PC-9 (cell line): ENCODE data around the gene SMAD6. TPM values are rescaled to one million over a fixed set of nuclear protein-coding genes. Genes with fewer than 3 reads are reported as not detected.

Experiments
- BruUV-seq: library from RNA; stranded (reverse); fragments of 400-500 nt; replicated peaks from 2 replicates; lab custom pipeline; 2021; lab: Mats Ljungman, UMichigan
- CTCF ChIA-PET: fragments of 300-600 bp; sonication (Branson Sonifier 250); formaldehyde crosslinking; loops from one replicate; lab custom pipeline; 2022; ENCODE audit warnings: antibody characterized with exemption; lab: Charles Lee
- POLR2A ChIA-PET: fragments of 300-600 bp; sonication (Branson Sonifier 250); formaldehyde crosslinking; loops from one replicate; lab custom pipeline; 2022; ENCODE audit warnings: antibody characterized with exemption; ENCODE audit not compliant: unreplicated experiment; lab: Charles Lee
- DNase-seq, 2 experiments: peaks; one replicate each; pipeline versions ENCODE4 v3.0.0 to v3.0.0-alpha.2; 2015 to 2022; ENCODE audit warnings: mixed read lengths in 1 of 2
- H2AFZ ChIP-seq: fragments of 200-600 bp; sonication (generic); 2 replicates; pipeline ENCODE4 v1.8.1; 2017; ENCODE audit warnings: antibody characterized with exemption
- H3F3A ChIP-seq: fragments of 200-600 bp; sonication (generic); 2 replicates; pipeline ENCODE4 v1.8.1; 2017; ENCODE audit warnings: antibody characterized with exemption, mild to moderate bottlenecking, low read depth; ENCODE audit not compliant: insufficient read depth
- H3K27ac ChIP-seq: fragments of 200-600 bp; sonication (generic); 2 replicates; pipeline ENCODE4 v1.6.1; 2016; ENCODE audit warnings: mixed run types
- H3K27me3 ChIP-seq: fragments of 200-600 bp; sonication (generic); 2 replicates; pipeline ENCODE4 v1.6.1; 2016; ENCODE audit warnings: low read depth, mixed run types; ENCODE audit not compliant: insufficient read depth
- H3K36me3 ChIP-seq: fragments of 200-600 bp; sonication (generic); 2 replicates; pipeline ENCODE4 v1.6.1; 2016; ENCODE audit warnings: low read depth, mixed run types
- H3K4me1 ChIP-seq: fragments of 200-600 bp; sonication (generic); replicated peaks from 2 replicates; pipeline ENCODE4 v1.6.1; 2016; ENCODE audit warnings: mixed run types; ENCODE audit not compliant: insufficient read depth
- H3K4me2 ChIP-seq: fragments of 200-600 bp; sonication (generic); 2 replicates; pipeline ENCODE4 v1.6.1; 2017; ENCODE audit warnings: mixed run types
- H3K4me3 ChIP-seq: fragments of 200-600 bp; sonication (generic); 2 replicates; pipeline ENCODE4 v1.6.1; 2016; ENCODE audit warnings: mixed run types
- H3K79me2 ChIP-seq: fragments of 200-600 bp; sonication (generic); 2 replicates; pipeline ENCODE4 v1.6.1; 2017; ENCODE audit warnings: low read depth, mixed run types
- H3K9me2 ChIP-seq: fragments of 200-600 bp; sonication (generic); 2 replicates; pipeline ENCODE4 v1.8.1; 2017; ENCODE audit warnings: mild to moderate bottlenecking; ENCODE audit not compliant: insufficient read depth
- H3K9me3 ChIP-seq: fragments of 200-600 bp; sonication (generic); 2 replicates; pipeline ENCODE4 v1.8.1; 2016; ENCODE audit warnings: low read depth; ENCODE audit not compliant: insufficient read depth
- H4K20me1 ChIP-seq: fragments of 200-600 bp; sonication (generic); 2 replicates; pipeline ENCODE4 v1.8.1; 2017; ENCODE audit not compliant: insufficient read depth
- CTCF ChIP-seq: fragments of 200-600 bp; sonication (generic); conservative IDR thresholded peaks from 2 replicates; pipeline ENCODE4 v1.6.1; 2017; ENCODE audit warnings: mixed run types, antibody characterized with exemption, mild to moderate bottlenecking, moderate library complexity
- EZH2 ChIP-seq: fragments of 200-600 bp; sonication (generic); IDR thresholded peaks from 2 replicates; pipeline ENCODE4 v1.8.0; 2017; ENCODE audit warnings: antibody characterized with exemption, low read depth
- intact Hi-C: fragments of 100-400 bp; cut with micrococcal nuclease; formaldehyde crosslinking; loops from one replicate; pipeline ENCODE4 v1.10.0; 2022; ENCODE audit not compliant: unreplicated experiment
- total RNA-seq: library from RNA; stranded (reverse); gene quantifications from 2 replicates; pipeline ENCODE4 v1.2.3, GENCODE V29; 2021

The SMAD6 gene
- total RNA-seq, 1 experiment from 2014 or later = 7.1 TPM

- H3F3A ChIP-seq = peaks cover 9% of the 10 kb centered on the region; the same call in 1 of the 2 replicates
- H3K4me3 ChIP-seq = no peak overlapping the region
- H4K20me1 ChIP-seq = no peaks in the 10 kb centered on the region
- TF ChIP-seq CTCF = no peak
- H3K27ac ChIP-seq = no peak overlapping the region
- intact Hi-C loops = no loop called here
- DNase-seq = no peak
- H3K9me3 ChIP-seq = no peaks in the 10 kb centered on the region
- ChIA-PET POLR2A (no interaction called here), CTCF (no interaction called here)
- H3K36me3 ChIP-seq = no peaks in the 10 kb centered on the region
- H3K4me2 ChIP-seq = no peak overlapping the region
- no peaks in the 10 kb centered on the region for H3K79me2 ChIP-seq
- H2AFZ ChIP-seq = no peak overlapping the region
- BruUV-seq = no TSS peak
- no peaks in the 10 kb centered on the region for H3K9me2 ChIP-seq
- H3K27me3 ChIP-seq = no peaks in the 10 kb centered on the region
- peaks cover 15% of the 10 kb centered on the region for H3K4me1 ChIP-seq
Measured at GRCh38 chr15:66823601-66824000, 121.6 kb downstream of the SMAD6 start.

DNA sequence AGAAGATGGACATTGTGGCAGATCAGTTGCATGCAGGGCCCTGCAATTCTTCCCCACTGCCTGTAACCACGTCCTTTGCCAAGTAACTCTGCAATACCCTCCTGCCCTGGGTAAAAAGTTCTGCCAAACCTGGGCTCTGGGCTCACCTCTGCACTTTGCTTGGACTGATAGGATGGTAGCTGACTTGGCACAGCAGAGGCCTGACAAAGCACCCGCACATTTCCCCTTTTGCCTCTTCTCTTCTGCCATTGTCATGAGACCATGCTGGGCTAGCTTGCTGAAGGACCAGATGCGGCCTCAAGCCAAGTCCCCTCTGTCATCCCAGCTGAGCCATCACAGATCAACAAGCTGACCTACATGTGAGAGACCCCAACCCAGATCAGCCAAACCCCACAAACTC, 122.4 kb downstream of the SMAD6 start:
- no peaks in the 10 kb centered on the region for H3K9me2 ChIP-seq
- no peaks in the 10 kb centered on the region for H4K20me1 ChIP-seq
- intact Hi-C loops = no loop called here
- H3K27me3 ChIP-seq = no peaks in the 10 kb centered on the region
- ChIA-PET POLR2A (no interaction called here), CTCF (no interaction called here)
- peaks cover 1% of the 10 kb centered on the region; the same call in 1 of the 2 replicates for H3F3A ChIP-seq
- no peak overlapping the region for H3K4me2 ChIP-seq
- H3K9me3 ChIP-seq = no peaks in the 10 kb centered on the region
- no peak overlapping the region for H3K27ac ChIP-seq
- H3K36me3 ChIP-seq = no peaks in the 10 kb centered on the region
- no peak overlapping the region for H3K4me3 ChIP-seq
- H2AFZ ChIP-seq = no peak overlapping the region
- DNase-seq = no peak
- BruUV-seq = no TSS peak
- no peaks in the 10 kb centered on the region for H3K79me2 ChIP-seq
- H3K4me1 ChIP-seq = peaks cover 9% of the 10 kb centered on the region
- TF ChIP-seq CTCF (no peak), EZH2 (no peak)

- Histone ChIP-seq H4K20me1 (no peaks in the 10 kb centered on the region), H3K4me2 (no peak overlapping the region), H3K9me2 (no peaks in the 10 kb centered on the region), H3K27me3 (no peaks in the 10 kb centered on the region), H3F3A (0 out of 2 replicates have a peak, but pooled peaks cover 3% of the 10 kb centered on the region), H3K36me3 (no peaks in the 10 kb centered on the region), H3K4me3 (no peak overlapping the region), H3K27ac (no peak overlapping the region), H2AFZ (no peak overlapping the region), H3K79me2 (no peaks in the 10 kb centered on the region), H3K4me1 (peaks cover 10% of the 10 kb centered on the region), H3K9me3 (no peaks in the 10 kb centered on the region)
- no peak for DNase-seq
- CTCF ChIA-PET = no interaction called here
- POLR2A ChIA-PET = no interaction called here
- intact Hi-C loops = no loop called here
- TF ChIP-seq EZH2 (no peak), CTCF (no peak)
- no TSS peak for BruUV-seq
Measured at GRCh38 chr15:66825139-66825538, 123.1 kb downstream of the SMAD6 start.
